PC-3 (cell line): Measurements from ENCODE around the gene RAD9A. TPM values are rescaled to one million over a fixed set of nuclear protein-coding genes. Genes with fewer than 3 reads are reported as not detected.

Experiments
- ATAC-seq: fragments of 200-7000 bp; cut with Tn5 transposase; 2 replicates; pipeline ENCODE4 v1.9.1; 2020; ENCODE audit warnings: mild to moderate bottlenecking, moderate library complexity
- BruUV-seq: library from RNA; stranded (reverse); fragments of 400-500 nt; replicated peaks from 2 replicates; lab custom pipeline; 2021; lab: Mats Ljungman, UMichigan
- CTCF ChIA-PET: fragments of 300-600 bp; sonication (Branson Sonifier 250); formaldehyde crosslinking; loops from one replicate; lab custom pipeline; 2022; ENCODE audit warnings: antibody characterized with exemption; lab: Charles Lee
- POLR2A ChIA-PET: fragments of 300-600 bp; sonication (Branson Sonifier 250); formaldehyde crosslinking; loops from one replicate; lab custom pipeline; 2022; ENCODE audit warnings: antibody characterized with exemption; ENCODE audit not compliant: unreplicated experiment; lab: Charles Lee
- DNase-seq: peaks from one replicate; pipeline ENCODE4 v3.0.0-alpha.2; 2015
- H2AFZ ChIP-seq: fragments of 300-600 bp; sonication (generic); 2 replicates; pipeline ENCODE4 v1.6.0; 2016; ENCODE audit warnings: antibody characterized with exemption, low read length
- H3F3A ChIP-seq: fragments of 300-600 bp; sonication (generic); one replicate; pipeline ENCODE4 v1.6.0; 2017; ENCODE audit warnings: antibody characterized with exemption, low read length, control low read depth, mild to moderate bottlenecking; ENCODE audit not compliant: unreplicated experiment
- H3K27ac ChIP-seq: fragments of 300-600 bp; sonication (generic); 2 replicates; pipeline ENCODE4 v1.5.1; 2016; ENCODE audit warnings: mild to moderate bottlenecking, low read length
- H3K27me3 ChIP-seq: fragments of 300-600 bp; sonication (generic); 2 replicates; pipeline ENCODE4 v1.6.1; 2016; ENCODE audit warnings: low read length, mixed read lengths
- H3K36me3 ChIP-seq: fragments of 300-600 bp; sonication (generic); 2 replicates; pipeline ENCODE4 v1.6.1; 2016; ENCODE audit warnings: low read depth, mixed run types, low read length, mixed read lengths
- H3K4me1 ChIP-seq: fragments of 300-600 bp; sonication (generic); 2 replicates; pipeline ENCODE4 v1.5.1; 2016; ENCODE audit warnings: low read length; ENCODE audit not compliant: insufficient read depth
- H3K4me2 ChIP-seq: fragments of 300-600 bp; sonication (generic); 2 replicates; pipeline ENCODE4 v1.6.0; 2016; ENCODE audit warnings: low read length
- H3K4me3 ChIP-seq: fragments of 300-600 bp; sonication (generic); 2 replicates; pipeline ENCODE4 v1.5.1; 2016; ENCODE audit warnings: mild to moderate bottlenecking, low read length, mixed read lengths
- H3K79me2 ChIP-seq: fragments of 300-600 bp; sonication (generic); 2 replicates; pipeline ENCODE4 v1.6.1; 2017; ENCODE audit warnings: low read length, mixed read lengths
- H3K9ac ChIP-seq: fragments of 300-600 bp; sonication (generic); 2 replicates; pipeline ENCODE4 v1.6.0; 2016; ENCODE audit warnings: mild to moderate bottlenecking, low read length
- H3K9me2 ChIP-seq: fragments of 300-600 bp; sonication (generic); replicated peaks from 2 replicates; pipeline ENCODE4 v1.6.1; 2016; ENCODE audit warnings: mixed run types, low read length, mixed read lengths
- H3K9me3 ChIP-seq: fragments of 300-600 bp; sonication (generic); 2 replicates; pipeline ENCODE4 v1.6.1; 2016; ENCODE audit warnings: low read length, mixed read lengths
- H4K20me1 ChIP-seq: fragments of 300-600 bp; sonication (generic); 2 replicates; pipeline ENCODE4 v1.6.1; 2016; ENCODE audit warnings: low read length, mixed read lengths
- EZH2 ChIP-seq: fragments of 300-600 bp; sonication (generic); IDR thresholded peaks from one replicate; pipeline ENCODE4 v1.6.1; 2017; ENCODE audit warnings: antibody characterized with exemption, mild to moderate bottlenecking, low read length; ENCODE audit not compliant: unreplicated experiment
- EZH2phosphoT487 ChIP-seq: fragments of 300-600 bp; sonication (generic); IDR thresholded peaks from 2 replicates; pipeline ENCODE4 v1.6.1; 2018; ENCODE audit warnings: mild to moderate bottlenecking, antibody characterized with exemption, low read length, borderline replicate concordance
- intact Hi-C: fragments of 100-400 bp; cut with micrococcal nuclease; formaldehyde crosslinking; loops from 2 replicates; pipeline ENCODE4 v1.9.0; 2023
- total RNA-seq: library from RNA; depleted of rRNA; stranded (reverse); fragments of >200 nt; gene quantifications from 2 replicates; pipeline ENCODE4 v1.2.3, GENCODE V29; 2014
- TF ChIP-seq, protein P1 (sequence below): fragments of 300-600 bp; sonication (generic); conservative IDR thresholded peaks from 2 replicates; pipeline ENCODE4 v1.5.1; 2017; ENCODE audit warnings: antibody characterized with exemption, low read depth, mild to moderate bottlenecking, low read length

RAD9A gene
- total RNA-seq, 1 experiment from 2014 or later: 45.5 TPM

DNA sequence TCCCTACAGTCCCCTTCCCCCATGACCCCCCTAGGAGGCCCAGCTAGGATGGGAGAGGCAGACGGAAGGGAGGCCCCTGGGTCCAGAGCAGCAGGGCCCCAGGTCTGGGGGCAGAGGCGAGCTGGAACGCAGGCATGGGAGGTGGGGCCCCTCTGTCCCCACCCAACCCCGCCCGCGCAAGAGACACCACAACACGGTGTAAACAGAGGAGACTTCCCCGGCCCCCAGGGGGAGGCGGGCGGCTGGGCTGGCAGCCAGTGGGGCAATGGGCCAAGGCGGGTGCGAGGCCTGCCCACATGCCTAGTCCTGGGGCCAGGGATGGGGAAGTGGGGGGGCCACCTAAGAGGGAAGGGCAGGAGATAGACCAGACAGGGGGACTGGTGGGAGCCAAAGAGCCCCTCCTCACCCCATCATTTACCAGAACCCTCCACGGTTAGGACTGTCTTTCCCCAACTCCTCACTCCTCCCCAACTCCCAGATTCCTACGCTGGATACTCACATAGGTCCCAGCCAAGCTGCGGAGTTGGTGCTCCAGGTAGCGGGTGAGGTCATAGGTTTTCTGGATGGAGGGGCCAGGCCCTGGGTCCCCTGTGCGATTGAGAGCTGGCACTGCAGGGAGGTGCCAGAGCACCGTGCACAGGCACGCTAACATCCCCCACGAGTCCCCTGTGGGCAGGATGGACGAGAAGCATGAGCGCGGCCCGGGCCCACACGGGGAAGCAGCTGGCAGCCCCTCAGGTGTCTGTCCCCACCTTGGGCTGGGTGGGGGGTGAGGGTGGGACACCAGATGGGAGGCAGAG, 24.6 kb upstream of the RAD9A start:
- ChIA-PET CTCF (no interaction called here), POLR2A (no interaction called here)
- peaks cover 5% of the 10 kb centered on the region for H3F3A ChIP-seq
- DNase-seq (no peak), ATAC-seq (no peak)
- H3K36me3 ChIP-seq: peaks cover 45% of the 10 kb centered on the region; the same call in 1 of the 2 replicates
- intact Hi-C loops: no loop called here
- TF ChIP-seq, protein P1, sequence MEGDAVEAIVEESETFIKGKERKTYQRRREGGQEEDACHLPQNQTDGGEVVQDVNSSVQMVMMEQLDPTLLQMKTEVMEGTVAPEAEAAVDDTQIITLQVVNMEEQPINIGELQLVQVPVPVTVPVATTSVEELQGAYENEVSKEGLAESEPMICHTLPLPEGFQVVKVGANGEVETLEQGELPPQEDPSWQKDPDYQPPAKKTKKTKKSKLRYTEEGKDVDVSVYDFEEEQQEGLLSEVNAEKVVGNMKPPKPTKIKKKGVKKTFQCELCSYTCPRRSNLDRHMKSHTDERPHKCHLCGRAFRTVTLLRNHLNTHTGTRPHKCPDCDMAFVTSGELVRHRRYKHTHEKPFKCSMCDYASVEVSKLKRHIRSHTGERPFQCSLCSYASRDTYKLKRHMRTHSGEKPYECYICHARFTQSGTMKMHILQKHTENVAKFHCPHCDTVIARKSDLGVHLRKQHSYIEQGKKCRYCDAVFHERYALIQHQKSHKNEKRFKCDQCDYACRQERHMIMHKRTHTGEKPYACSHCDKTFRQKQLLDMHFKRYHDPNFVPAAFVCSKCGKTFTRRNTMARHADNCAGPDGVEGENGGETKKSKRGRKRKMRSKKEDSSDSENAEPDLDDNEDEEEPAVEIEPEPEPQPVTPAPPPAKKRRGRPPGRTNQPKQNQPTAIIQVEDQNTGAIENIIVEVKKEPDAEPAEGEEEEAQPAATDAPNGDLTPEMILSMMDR: no peak
- TF ChIP-seq EZH2phosphoT487 (no peak), EZH2 (no peak)
- no peak overlapping the region for H3K4me3 ChIP-seq
- H3K9me2 ChIP-seq: no peaks in the 10 kb centered on the region
- no peak overlapping the region for H2AFZ ChIP-seq
- H3K9me3 ChIP-seq: no peaks in the 10 kb centered on the region
- H3K9ac ChIP-seq: no peak overlapping the region
- no peaks in the 10 kb centered on the region for H3K27me3 ChIP-seq
- H3K27ac ChIP-seq: no peak overlapping the region
- H3K4me1 ChIP-seq: peaks cover 18% of the 10 kb centered on the region
- peaks cover 76% of the 10 kb centered on the region for H3K79me2 ChIP-seq
- BruUV-seq: no TSS peak
- peaks cover 62% of the 10 kb centered on the region for H4K20me1 ChIP-seq
- no peak overlapping the region for H3K4me2 ChIP-seq

DNA sequence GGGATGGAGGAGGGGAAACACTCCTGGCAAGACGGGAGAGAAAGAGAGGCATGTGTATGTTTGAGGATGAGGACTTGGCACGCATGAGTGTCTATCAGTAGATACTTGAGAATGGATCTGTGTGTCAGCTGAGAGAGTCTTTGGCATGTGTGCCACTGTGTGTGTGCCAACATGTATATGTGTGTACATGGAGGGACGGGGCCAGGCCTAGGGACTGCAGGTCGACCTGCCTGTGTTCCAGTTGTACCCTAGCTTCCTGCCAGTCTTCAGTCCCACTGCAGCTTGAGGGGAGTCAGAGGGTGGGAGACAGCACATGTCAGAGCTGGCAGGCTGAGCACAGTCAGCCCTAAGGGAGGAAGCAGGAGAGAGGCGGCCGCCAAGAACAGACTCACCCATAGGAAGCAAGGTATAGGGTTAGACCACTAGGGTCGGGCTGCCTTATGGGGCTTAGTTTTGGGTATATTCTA, 24.0 kb upstream of the RAD9A start:
- no peaks in the 10 kb centered on the region for H3K27me3 ChIP-seq
- intact Hi-C loops: no loop called here
- H3F3A ChIP-seq: peaks cover 5% of the 10 kb centered on the region
- peaks cover 63% of the 10 kb centered on the region for H4K20me1 ChIP-seq
- peaks cover 18% of the 10 kb centered on the region for H3K4me1 ChIP-seq
- H3K9ac ChIP-seq: no peak overlapping the region
- no peak overlapping the region for H3K27ac ChIP-seq
- no peaks in the 10 kb centered on the region for H3K9me2 ChIP-seq
- peaks cover 45% of the 10 kb centered on the region; the same call in 1 of the 2 replicates for H3K36me3 ChIP-seq
- ChIA-PET CTCF (no interaction called here), POLR2A (no interaction called here)
- TF ChIP-seq, protein P1: no peak
- TF ChIP-seq EZH2 (no peak), EZH2phosphoT487 (no peak)
- H2AFZ ChIP-seq: no peak overlapping the region
- no peaks in the 10 kb centered on the region for H3K9me3 ChIP-seq
- no peak for DNase-seq
- no TSS peak for BruUV-seq
- no peak overlapping the region for H3K4me3 ChIP-seq
- no peak for ATAC-seq
- no peak overlapping the region for H3K4me2 ChIP-seq
- H3K79me2 ChIP-seq: peaks cover 81% of the 10 kb centered on the region

DNA sequence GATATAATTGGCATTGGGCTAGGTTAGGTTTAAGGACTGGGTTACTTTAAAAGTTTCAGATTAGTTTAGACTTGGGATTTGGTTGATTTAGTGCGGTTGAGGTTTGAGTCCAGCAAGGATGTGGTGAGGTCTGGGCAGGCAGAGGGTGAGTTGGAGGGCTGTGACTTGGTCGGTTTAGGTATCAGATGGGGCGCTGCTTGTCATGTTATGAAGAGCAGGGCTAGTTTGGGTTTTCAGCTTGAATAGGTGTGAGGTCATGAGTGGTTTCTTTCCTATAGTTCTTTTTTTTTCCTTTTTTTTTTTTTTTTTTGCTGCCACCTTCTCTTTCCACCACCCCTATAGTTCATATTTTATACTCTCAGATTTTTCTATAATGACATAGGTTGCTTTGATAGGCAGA, 23.2 kb upstream of the RAD9A start:
- H2AFZ ChIP-seq: no peak overlapping the region
- no peak for ATAC-seq
- intact Hi-C loops: no loop called here
- H3K36me3 ChIP-seq: peaks cover 45% of the 10 kb centered on the region; the same call in 1 of the 2 replicates
- H3K9me3 ChIP-seq: no peaks in the 10 kb centered on the region
- BruUV-seq: no TSS peak
- H3K4me2 ChIP-seq: no peak overlapping the region
- H3K4me1 ChIP-seq: peaks cover 18% of the 10 kb centered on the region
- H3K9ac ChIP-seq: no peak overlapping the region
- TF ChIP-seq, protein P1: no peak
- TF ChIP-seq EZH2phosphoT487 (no peak), EZH2 (no peak)
- no peak for DNase-seq
- no peaks in the 10 kb centered on the region for H3K9me2 ChIP-seq
- no peak overlapping the region for H3K4me3 ChIP-seq
- peaks cover 89% of the 10 kb centered on the region for H3K79me2 ChIP-seq
- CTCF ChIA-PET: interaction anchor here (1.5 kb wide), 1 partner anchor 23 kb away, joined by 4 read pairs; no protein-coding TSS in a partner anchor
- no peak overlapping the region for H3K27ac ChIP-seq
- POLR2A ChIA-PET: no interaction called here
- H3F3A ChIP-seq: peaks cover 5% of the 10 kb centered on the region
- H4K20me1 ChIP-seq: peaks cover 63% of the 10 kb centered on the region
- no peaks in the 10 kb centered on the region for H3K27me3 ChIP-seq
